PFSK-1 (cell line): ENCODE measurements around the gene DOC2A.

Source experiments
- FOXP2 ChIP-seq: optimal IDR thresholded peaks from 2 replicates; pipeline ENCODE3; 2011; ENCODE audit warnings: borderline replicate concordance, control low read depth, inconsistent platforms; ENCODE audit not compliant: insufficient read depth; ENCODE audit errors: extremely low read length, extremely low read depth
- POLR2AphosphoS5 ChIP-seq: IDR thresholded peaks from 2 replicates; pipeline ENCODE4 v1.6.1; 2012; ENCODE audit warnings: low read depth, mild to moderate bottlenecking, control low read depth, low read length, moderate library complexity
- SIN3A ChIP-seq: IDR thresholded peaks from 2 replicates; pipeline ENCODE4 v1.6.1; 2012; ENCODE audit warnings: mild to moderate bottlenecking, low read length, moderate library complexity, borderline replicate concordance; ENCODE audit not compliant: insufficient read depth
- TAF1 ChIP-seq: IDR thresholded peaks from 2 replicates; pipeline ENCODE4 v1.6.1; 2012; ENCODE audit warnings: low read length, control low read depth, borderline replicate concordance; ENCODE audit not compliant: insufficient read depth
- TF ChIP-seq, protein P1 (sequence below), 2 experiments: IDR thresholded peaks; 2 replicates each; pipeline versions ENCODE4 v1.6.1 to v1.8.0; 2011 to 2012; ENCODE audit warnings: low read depth in 2 of 2, low read length in 2 of 2, control low read depth in 1 of 2, inconsistent platforms in 1 of 2, mild to moderate bottlenecking in 1 of 2, moderate library complexity in 1 of 2; ENCODE audit not compliant: insufficient read depth in 1 of 2

DOC2A gene

DNA sequence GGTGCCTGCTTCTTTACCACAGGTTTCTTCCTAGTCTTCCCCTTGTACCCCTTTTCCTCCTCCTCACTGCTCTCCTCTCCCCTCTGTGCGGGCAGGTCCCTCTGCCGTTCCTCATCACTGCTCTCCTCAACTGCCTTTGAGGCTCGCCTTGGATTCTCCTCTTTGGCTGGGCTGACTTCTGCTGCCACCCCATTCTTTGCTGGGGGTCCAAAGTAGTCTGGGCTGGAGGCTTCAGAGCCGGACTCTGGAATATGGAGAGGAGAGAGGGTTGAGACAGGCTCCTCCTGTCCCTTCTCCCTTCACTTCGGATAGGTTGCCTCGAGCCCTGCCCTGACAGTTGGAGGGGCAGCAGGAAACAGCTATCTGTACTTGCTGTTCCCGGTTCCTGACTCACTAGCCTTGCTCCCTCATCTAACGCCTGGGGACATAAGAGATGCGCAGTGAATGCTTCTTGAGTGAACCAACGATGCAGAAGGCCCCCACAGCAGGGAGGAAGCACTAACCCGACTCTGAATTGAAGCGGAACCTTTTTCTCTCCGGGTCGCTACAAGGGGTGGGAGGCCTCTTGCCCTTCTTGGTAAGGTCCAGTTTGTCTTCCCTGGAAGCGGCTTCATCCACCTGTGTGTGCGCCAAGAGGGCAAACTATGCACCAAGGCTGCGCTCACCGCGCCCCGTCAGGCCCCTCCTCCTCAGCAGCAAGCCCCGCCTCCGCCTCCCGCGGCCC, 16.1 kb downstream of the DOC2A start:
- TF ChIP-seq, protein P1, sequence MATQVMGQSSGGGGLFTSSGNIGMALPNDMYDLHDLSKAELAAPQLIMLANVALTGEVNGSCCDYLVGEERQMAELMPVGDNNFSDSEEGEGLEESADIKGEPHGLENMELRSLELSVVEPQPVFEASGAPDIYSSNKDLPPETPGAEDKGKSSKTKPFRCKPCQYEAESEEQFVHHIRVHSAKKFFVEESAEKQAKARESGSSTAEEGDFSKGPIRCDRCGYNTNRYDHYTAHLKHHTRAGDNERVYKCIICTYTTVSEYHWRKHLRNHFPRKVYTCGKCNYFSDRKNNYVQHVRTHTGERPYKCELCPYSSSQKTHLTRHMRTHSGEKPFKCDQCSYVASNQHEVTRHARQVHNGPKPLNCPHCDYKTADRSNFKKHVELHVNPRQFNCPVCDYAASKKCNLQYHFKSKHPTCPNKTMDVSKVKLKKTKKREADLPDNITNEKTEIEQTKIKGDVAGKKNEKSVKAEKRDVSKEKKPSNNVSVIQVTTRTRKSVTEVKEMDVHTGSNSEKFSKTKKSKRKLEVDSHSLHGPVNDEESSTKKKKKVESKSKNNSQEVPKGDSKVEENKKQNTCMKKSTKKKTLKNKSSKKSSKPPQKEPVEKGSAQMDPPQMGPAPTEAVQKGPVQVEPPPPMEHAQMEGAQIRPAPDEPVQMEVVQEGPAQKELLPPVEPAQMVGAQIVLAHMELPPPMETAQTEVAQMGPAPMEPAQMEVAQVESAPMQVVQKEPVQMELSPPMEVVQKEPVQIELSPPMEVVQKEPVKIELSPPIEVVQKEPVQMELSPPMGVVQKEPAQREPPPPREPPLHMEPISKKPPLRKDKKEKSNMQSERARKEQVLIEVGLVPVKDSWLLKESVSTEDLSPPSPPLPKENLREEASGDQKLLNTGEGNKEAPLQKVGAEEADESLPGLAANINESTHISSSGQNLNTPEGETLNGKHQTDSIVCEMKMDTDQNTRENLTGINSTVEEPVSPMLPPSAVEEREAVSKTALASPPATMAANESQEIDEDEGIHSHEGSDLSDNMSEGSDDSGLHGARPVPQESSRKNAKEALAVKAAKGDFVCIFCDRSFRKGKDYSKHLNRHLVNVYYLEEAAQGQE (IDR thresholded peaks at IDR 0.05; ENCODE audit: insufficient read depth in 1 of 2, low read depth in 2 of 2, low read length in 2 of 2) = no peak
- TF ChIP-seq TAF1 (no peak), SIN3A (no peak), POLR2AphosphoS5 (no peak), FOXP2 (no peak)

DNA sequence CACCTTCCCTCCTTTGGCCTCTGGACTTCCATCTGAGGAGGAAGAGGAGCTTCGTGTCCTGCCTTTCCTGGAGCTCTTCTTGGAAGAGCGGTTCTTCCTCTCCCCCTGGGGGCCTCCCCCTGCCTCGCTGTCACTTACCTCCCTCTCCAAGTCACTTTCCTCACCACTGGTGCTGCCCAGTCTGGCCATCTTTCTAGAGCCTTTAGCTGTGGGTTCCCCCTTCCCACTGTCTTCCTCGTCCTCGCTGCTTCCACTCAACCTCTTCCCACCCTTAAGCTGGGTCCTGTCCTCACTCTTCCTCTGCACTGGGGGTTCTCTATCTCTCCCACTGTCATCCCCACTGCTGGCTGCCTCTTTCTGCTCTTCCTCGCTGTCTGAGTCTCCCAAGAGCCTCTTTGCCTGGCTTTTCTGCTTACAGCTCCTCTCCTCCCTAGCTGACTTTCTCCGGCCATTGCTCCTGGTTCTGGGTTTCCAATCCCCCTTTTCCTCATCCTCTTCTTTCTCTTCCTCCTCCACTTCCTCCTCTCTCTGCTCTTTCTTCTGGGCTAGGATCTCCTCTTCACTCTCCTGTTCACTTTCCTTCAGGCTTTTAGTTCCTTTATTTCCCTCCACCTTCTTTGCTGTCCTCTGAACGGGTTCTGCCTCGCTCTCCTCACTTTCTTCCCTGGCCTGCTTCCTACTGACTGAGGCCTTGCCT, 16.8 kb downstream of the DOC2A start:
- TF ChIP-seq, protein P1 (IDR thresholded peaks at IDR 0.05; ENCODE audit: insufficient read depth in 1 of 2, low read depth in 2 of 2, low read length in 2 of 2) = no peak
- no peak for TF ChIP-seq SIN3A
- no peak for TF ChIP-seq FOXP2
- TF ChIP-seq TAF1 = no peak

DNA sequence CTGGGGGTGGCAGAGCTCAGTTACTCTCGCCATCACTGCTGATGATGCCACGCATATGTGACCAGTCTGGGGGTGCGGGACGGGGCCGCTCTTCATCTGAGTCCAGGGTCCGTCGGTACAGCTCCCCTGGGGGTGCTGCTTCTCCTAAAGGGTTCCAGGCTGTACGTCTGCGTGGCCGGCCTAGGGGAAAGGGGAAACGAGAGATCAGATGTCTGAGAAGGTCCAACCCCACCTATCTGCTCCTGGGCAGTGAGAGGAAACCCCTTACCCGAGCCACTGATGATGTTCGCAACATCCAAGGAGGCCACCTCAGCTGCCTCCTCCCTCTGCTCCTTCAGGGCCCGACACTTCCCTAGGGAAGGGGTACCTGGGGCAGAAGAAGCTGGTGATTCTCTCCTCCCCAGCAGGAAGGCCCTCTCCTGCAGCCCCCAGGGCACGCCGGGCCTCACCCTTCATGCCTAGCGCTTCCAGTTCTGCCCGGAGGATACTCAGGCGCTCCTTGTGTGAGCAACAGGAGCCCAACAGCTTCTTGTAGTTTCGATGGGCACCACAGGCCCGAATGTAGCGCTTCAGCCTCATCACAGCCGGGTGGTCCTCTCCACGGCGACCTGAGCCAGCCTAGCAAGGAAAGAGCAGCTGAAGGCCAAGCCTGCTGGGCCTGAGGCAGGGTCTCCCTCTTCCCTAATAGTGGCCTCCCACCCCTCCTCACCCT, 17.5 kb downstream of the DOC2A start:
- TF ChIP-seq, protein P1 (IDR thresholded peaks at IDR 0.05; ENCODE audit: insufficient read depth in 1 of 2, low read depth in 2 of 2, low read length in 2 of 2) = no peak
- TF ChIP-seq POLR2AphosphoS5 = peak; percentile 11; the same call in 1 of the 2 replicates

DNA sequence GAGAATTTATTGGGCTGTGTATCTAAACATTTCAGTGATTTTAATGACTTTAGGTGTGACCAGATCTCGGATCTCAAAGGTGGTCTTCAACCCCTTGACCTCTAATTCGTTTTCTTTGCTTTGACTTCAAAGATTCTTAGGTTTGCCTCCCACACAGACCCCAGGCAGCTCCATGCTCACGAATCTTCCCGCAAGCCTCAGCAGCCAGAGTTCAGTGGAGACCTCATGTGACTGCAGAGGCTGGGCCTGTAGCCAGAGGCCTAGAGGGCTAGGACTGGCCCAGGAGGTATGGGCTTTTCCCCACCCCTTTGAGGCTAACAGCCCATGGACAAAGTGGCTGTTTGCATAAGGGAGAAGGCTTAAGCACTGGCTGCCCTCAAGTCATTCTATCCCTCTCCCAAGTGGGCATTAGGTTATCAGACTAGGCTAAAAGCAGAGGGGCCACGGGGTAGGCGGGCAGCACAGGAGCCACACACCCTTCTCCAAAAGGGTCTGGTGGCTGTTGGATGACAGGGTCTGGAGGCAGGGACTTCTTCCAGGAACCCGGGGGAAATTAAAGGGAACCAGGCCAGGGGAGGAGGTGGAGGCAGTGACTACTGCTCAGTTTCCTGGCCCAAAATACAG, 18.4 kb downstream of the DOC2A start:
- TF ChIP-seq FOXP2 (no peak), TAF1 (no peak), SIN3A (no peak), POLR2AphosphoS5 (no peak)
- TF ChIP-seq, protein P1 (IDR thresholded peaks at IDR 0.05; ENCODE audit: insufficient read depth in 1 of 2, low read depth in 2 of 2, low read length in 2 of 2) = no peak
